ENCODE measurements around the gene FBN2. TPM values are rescaled to one million over a fixed set of nuclear protein-coding genes. Genes with fewer than 3 reads are reported as not detected.

Gene FBN2
- total and polyA plus RNA-seq, 2 donors (not counting 1 experiment from before 2014, with no cell fraction given) = 43.1 to 80.1 TPM

- H3K27me3 ChIP-seq (ENCODE audit: control insufficient read depth, insufficient read depth, low read length) = no peaks in the 10 kb centered on the region
- H3K27ac ChIP-seq (ENCODE audit: insufficient read depth, low read length) = no peak overlapping the region
- no peak overlapping the region for H3K4me2 ChIP-seq (ENCODE audit: extremely low read depth, insufficient read depth, low read length)
- H3K79me2 ChIP-seq (ENCODE audit: control insufficient read depth, insufficient read depth, low read length) = no peaks in the 10 kb centered on the region
- DNase-seq (ENCODE audit: low read depth in 2 of 2) = no peak
- no peak overlapping the region for H3K9ac ChIP-seq (ENCODE audit: insufficient read depth, low read length)
- H3K4me3 ChIP-seq (replicated peaks in 1 of 4; ENCODE audit: control extremely low read depth in 1 of 4, insufficient read depth in 1 of 4, low read depth in 3 of 4, low read length in 4 of 4) = no peak overlapping the region
- no peak for TF ChIP-seq CTCF (conservative IDR thresholded peaks at IDR 0.05 in 1 of 2, IDR thresholded peaks at IDR 0.05 in 1 of 2; ENCODE audit: low read depth in 1 of 2, low read length in 2 of 2)
- no peaks in the 10 kb centered on the region for H4K20me1 ChIP-seq (ENCODE audit: control insufficient read depth, extremely low read depth, insufficient read depth, low read length)
- H2AFZ ChIP-seq (ENCODE audit: low read length) = no peak overlapping the region
- no peaks in the 10 kb centered on the region for H3K4me1 ChIP-seq (ENCODE audit: control insufficient read depth, extremely low read depth, insufficient read depth, low read length)
- H3K9me3 ChIP-seq (ENCODE audit: control insufficient read depth, insufficient read depth, low read depth, low read length) = no peaks in the 10 kb centered on the region
- H3K36me3 ChIP-seq (ENCODE audit: control insufficient read depth, insufficient read depth, low read length) = no peaks in the 10 kb centered on the region
These were observed 219.4 kb downstream of the FBN2 start for GRCh38 chr5:128318691-128319090.

GRCh38 chr5:128317481-128317880 lies 220.6 kb downstream of the FBN2 start:
- H3K27ac ChIP-seq (ENCODE audit: insufficient read depth, low read length) = no peak overlapping the region
- H3K4me2 ChIP-seq (ENCODE audit: extremely low read depth, insufficient read depth, low read length) = no peak overlapping the region
- TF ChIP-seq EZH2 (IDR thresholded peaks at IDR 0.05; ENCODE audit: low read length, missing control alignments) = no peak
- no peak for TF ChIP-seq CTCF (conservative IDR thresholded peaks at IDR 0.05 in 1 of 2, IDR thresholded peaks at IDR 0.05 in 1 of 2; ENCODE audit: low read depth in 1 of 2, low read length in 2 of 2)
- H3K27me3 ChIP-seq (ENCODE audit: control insufficient read depth, insufficient read depth, low read length) = no peaks in the 10 kb centered on the region
- H3K9ac ChIP-seq (ENCODE audit: insufficient read depth, low read length) = no peak overlapping the region
- no peak for DNase-seq (ENCODE audit: low read depth in 2 of 2)
- H4K20me1 ChIP-seq (ENCODE audit: control insufficient read depth, extremely low read depth, insufficient read depth, low read length) = no peaks in the 10 kb centered on the region
- H3K9me3 ChIP-seq (ENCODE audit: control insufficient read depth, insufficient read depth, low read depth, low read length) = no peaks in the 10 kb centered on the region
- H3K79me2 ChIP-seq (ENCODE audit: control insufficient read depth, insufficient read depth, low read length) = no peaks in the 10 kb centered on the region
- no peak overlapping the region for H3K4me3 ChIP-seq (replicated peaks in 1 of 4; ENCODE audit: control extremely low read depth in 1 of 4, insufficient read depth in 1 of 4, low read depth in 3 of 4, low read length in 4 of 4)
- no peaks in the 10 kb centered on the region for H3K4me1 ChIP-seq (ENCODE audit: control insufficient read depth, extremely low read depth, insufficient read depth, low read length)
- no peak overlapping the region for H2AFZ ChIP-seq (ENCODE audit: low read length)
- H3K36me3 ChIP-seq (ENCODE audit: control insufficient read depth, insufficient read depth, low read length) = no peaks in the 10 kb centered on the region

- Histone ChIP-seq H3K4me3 (replicated peaks in 1 of 4; ENCODE audit: control extremely low read depth in 1 of 4, insufficient read depth in 1 of 4, low read depth in 3 of 4, low read length in 4 of 4) (no peak overlapping the region), H3K4me2 (ENCODE audit: extremely low read depth, insufficient read depth, low read length) (no peak overlapping the region), H3K9ac (ENCODE audit: insufficient read depth, low read length) (no peak overlapping the region), H3K27ac (ENCODE audit: insufficient read depth, low read length) (no peak overlapping the region), H3K9me3 (ENCODE audit: control insufficient read depth, insufficient read depth, low read depth, low read length) (no peaks in the 10 kb centered on the region), H3K27me3 (ENCODE audit: control insufficient read depth, insufficient read depth, low read length) (no peaks in the 10 kb centered on the region), H4K20me1 (ENCODE audit: control insufficient read depth, extremely low read depth, insufficient read depth, low read length) (no peaks in the 10 kb centered on the region), H3K36me3 (ENCODE audit: control insufficient read depth, insufficient read depth, low read length) (no peaks in the 10 kb centered on the region), H3K4me1 (ENCODE audit: control insufficient read depth, extremely low read depth, insufficient read depth, low read length) (no peaks in the 10 kb centered on the region), H3K79me2 (ENCODE audit: control insufficient read depth, insufficient read depth, low read length) (no peaks in the 10 kb centered on the region), H2AFZ (ENCODE audit: low read length) (no peak overlapping the region)
- no peak for DNase-seq (ENCODE audit: low read depth in 2 of 2)
- no peak for TF ChIP-seq EZH2 (IDR thresholded peaks at IDR 0.05; ENCODE audit: low read length, missing control alignments)
- no peak for TF ChIP-seq CTCF (conservative IDR thresholded peaks at IDR 0.05 in 1 of 2, IDR thresholded peaks at IDR 0.05 in 1 of 2; ENCODE audit: low read depth in 1 of 2, low read length in 2 of 2)
These were observed 222.4 kb downstream of the FBN2 start for GRCh38 chr5:128315671-128316070.

Measured in fibroblast of lung (primary cell).